Neural progenitor cell (in vitro differentiated cells): ENCODE data around the gene SLC10A7. TPM values are rescaled to one million over a fixed set of nuclear protein-coding genes. Genes with fewer than 3 reads are reported as not detected.

Experiments used
- DNase-seq: peaks from one replicate; pipeline ENCODE4 v3.0.0-alpha.2; 2016; ENCODE audit warnings: low spot score
- H2AFZ ChIP-seq: fragments of 200-600 bp; sonication (generic); replicated peaks from 2 replicates; pipeline ENCODE4 v1.6.1; 2016; ENCODE audit warnings: antibody characterized with exemption
- H3F3A ChIP-seq: fragments of 200-600 bp; sonication (generic); 2 replicates; pipeline ENCODE4 v1.6.1; 2016; ENCODE audit warnings: antibody characterized with exemption, low read depth
- H3K27ac ChIP-seq: fragments of 200-600 bp; sonication (generic); 2 replicates; pipeline ENCODE4 v1.5.1; 2016; ENCODE audit warnings: mild to moderate bottlenecking
- H3K27me3 ChIP-seq: fragments of 200-600 bp; sonication (generic); 2 replicates; pipeline ENCODE4 v1.6.1; 2016; ENCODE audit warnings: mild to moderate bottlenecking, moderate library complexity
- H3K36me3 ChIP-seq: fragments of 200-600 bp; sonication (generic); 2 replicates; pipeline ENCODE4 v1.5.1; 2016
- H3K4me1 ChIP-seq: fragments of 200-600 bp; sonication (generic); 2 replicates; pipeline ENCODE4 v1.6.1; 2016; ENCODE audit warnings: mixed run types
- H3K4me2 ChIP-seq: fragments of 200-600 bp; sonication (generic); 2 replicates; pipeline ENCODE4 v1.6.1; 2016
- H3K4me3 ChIP-seq: fragments of 200-600 bp; sonication (generic); 2 replicates; pipeline ENCODE4 v1.5.1; 2016
- H3K79me2 ChIP-seq: fragments of 200-600 bp; sonication (generic); 2 replicates; pipeline ENCODE4 v1.6.1; 2016; ENCODE audit warnings: low read depth
- H3K9ac ChIP-seq: fragments of 200-600 bp; sonication (generic); 2 replicates; pipeline ENCODE4 v1.6.1; 2016
- H3K9me3 ChIP-seq: fragments of 200-600 bp; sonication (generic); 2 replicates; pipeline ENCODE4 v1.5.1; 2016; ENCODE audit warnings: low read depth
- H4K20me1 ChIP-seq: fragments of 200-600 bp; sonication (generic); 2 replicates; pipeline ENCODE4 v1.6.1; 2016; ENCODE audit warnings: low read depth
- H3K27ac Mint-ChIP-seq: 3 replicates; pipeline ENCODE4 v1.8.0; 2021; ENCODE audit warnings: mixed read lengths
- H3K27me3 Mint-ChIP-seq: 2 replicates; pipeline ENCODE4 v1.8.0; 2022; ENCODE audit warnings: low read depth, mild to moderate bottlenecking, inconsistent platforms, moderate library complexity, mixed read lengths; ENCODE audit not compliant: insufficient read depth
- H3K36me3 Mint-ChIP-seq: 3 replicates; pipeline ENCODE4 v1.8.0; 2021; ENCODE audit warnings: mixed read lengths
- H3K4me1 Mint-ChIP-seq: 3 replicates; pipeline ENCODE4 v1.8.0; 2021; ENCODE audit warnings: mixed read lengths
- H3K4me3 Mint-ChIP-seq: 3 replicates; pipeline ENCODE4 v1.8.0; 2021; ENCODE audit warnings: mild to moderate bottlenecking, moderate library complexity, mixed read lengths
- H3K9me3 Mint-ChIP-seq: 3 replicates; pipeline ENCODE4 v1.8.0; 2020; ENCODE audit warnings: mixed read lengths
- CTCF ChIP-seq: fragments of 200-600 bp; sonication (generic); IDR thresholded peaks from 2 replicates; pipeline ENCODE4 v1.5.1; 2017; ENCODE audit warnings: antibody characterized with exemption, mild to moderate bottlenecking
- EZH2 ChIP-seq: fragments of 200-600 bp; sonication (generic); IDR thresholded peaks from 2 replicates; pipeline ENCODE4 v1.6.1; 2017; ENCODE audit warnings: antibody characterized with exemption, mild to moderate bottlenecking, moderate library complexity
- EZH2phosphoT487 ChIP-seq: fragments of 200-600 bp; sonication (generic); IDR thresholded peaks from 2 replicates; pipeline ENCODE4 v1.6.1; 2017; ENCODE audit warnings: antibody characterized with exemption
- total RNA-seq: library from RNA; depleted of rRNA; stranded (reverse); fragments of >200 nt; gene quantifications from 2 replicates; pipeline ENCODE4 v1.2.3, GENCODE V29; 2015; ENCODE audit warnings: low replicate concordance

Gene SLC10A7
- total RNA-seq, 1 donor from 2014 or later: 9.9 TPM

- H3K36me3 ChIP-seq: no peaks in the 10 kb centered on the region
- H3K4me3 ChIP-seq: no peak overlapping the region
- no peaks in the 10 kb centered on the region for H3K9me3 ChIP-seq
- H3F3A ChIP-seq: no peaks in the 10 kb centered on the region
- peaks cover 6% of the 10 kb centered on the region for H3K4me1 Mint-ChIP-seq
- H3K27ac ChIP-seq: no peak overlapping the region
- H3K79me2 ChIP-seq: no peaks in the 10 kb centered on the region
- no peaks in the 10 kb centered on the region for H3K27me3 ChIP-seq
- no peaks in the 10 kb centered on the region for H4K20me1 ChIP-seq
- H2AFZ ChIP-seq: no peak overlapping the region
- no peaks in the 10 kb centered on the region for H3K36me3 Mint-ChIP-seq
- TF ChIP-seq EZH2 (no peak), CTCF (no peak), EZH2phosphoT487 (no peak)
- H3K9me3 Mint-ChIP-seq: no peaks in the 10 kb centered on the region
- H3K4me3 Mint-ChIP-seq: no peak overlapping the region
- no peaks in the 10 kb centered on the region for H3K4me1 ChIP-seq
- peaks cover 2% of the 10 kb centered on the region for H3K27me3 Mint-ChIP-seq
- no peak overlapping the region for H3K27ac Mint-ChIP-seq
- no peak for DNase-seq
- no peak overlapping the region for H3K9ac ChIP-seq
- no peak overlapping the region for H3K4me2 ChIP-seq
Measured at GRCh38 chr4:146261041-146261440, 260.7 kb downstream of the SLC10A7 start.

- Histone ChIP-seq H3K4me1 (no peaks in the 10 kb centered on the region), H3K79me2 (no peaks in the 10 kb centered on the region), H3K9ac (no peak overlapping the region), H3K27me3 (no peaks in the 10 kb centered on the region), H4K20me1 (no peaks in the 10 kb centered on the region), H3K9me3 (no peaks in the 10 kb centered on the region), H3K36me3 (no peaks in the 10 kb centered on the region), H3F3A (no peaks in the 10 kb centered on the region), H3K4me2 (no peak overlapping the region), H2AFZ (no peak overlapping the region), H3K4me3 (no peak overlapping the region), H3K27ac (no peak overlapping the region)
- H3K36me3 Mint-ChIP-seq: no peaks in the 10 kb centered on the region
- TF ChIP-seq EZH2: no peak
- no peak for TF ChIP-seq EZH2phosphoT487
- no peak for TF ChIP-seq CTCF
- no peaks in the 10 kb centered on the region for H3K9me3 Mint-ChIP-seq
- peaks cover 2% of the 10 kb centered on the region for H3K27me3 Mint-ChIP-seq
- peaks cover under 1% of the 10 kb centered on the region for H3K4me1 Mint-ChIP-seq
- DNase-seq: no peak
- no peak overlapping the region for H3K27ac Mint-ChIP-seq
- no peak overlapping the region for H3K4me3 Mint-ChIP-seq
Measured at GRCh38 chr4:146260521-146260920, 261.2 kb downstream of the SLC10A7 start.

- H3K27me3 Mint-ChIP-seq: no peaks in the 10 kb centered on the region
- H3K9me3 Mint-ChIP-seq: no peaks in the 10 kb centered on the region
- no peaks in the 10 kb centered on the region for H3K79me2 ChIP-seq
- H3K9me3 ChIP-seq: no peaks in the 10 kb centered on the region
- no peak overlapping the region for H3K27ac ChIP-seq
- no peak overlapping the region for H3K9ac ChIP-seq
- H3F3A ChIP-seq: no peaks in the 10 kb centered on the region
- no peak overlapping the region for H3K4me3 ChIP-seq
- no peak overlapping the region for H2AFZ ChIP-seq
- no peaks in the 10 kb centered on the region for H4K20me1 ChIP-seq
- H3K4me3 Mint-ChIP-seq: no peak overlapping the region
- H3K4me2 ChIP-seq: no peak overlapping the region
- no peaks in the 10 kb centered on the region for H3K27me3 ChIP-seq
- DNase-seq: no peak
- H3K4me1 ChIP-seq: no peaks in the 10 kb centered on the region
- TF ChIP-seq EZH2phosphoT487 (no peak), CTCF (no peak), EZH2 (no peak)
- H3K4me1 Mint-ChIP-seq: no peaks in the 10 kb centered on the region
- no peaks in the 10 kb centered on the region for H3K36me3 Mint-ChIP-seq
- H3K27ac Mint-ChIP-seq: no peak overlapping the region
- H3K36me3 ChIP-seq: no peaks in the 10 kb centered on the region
Measured at GRCh38 chr4:146257511-146257910, 264.2 kb downstream of the SLC10A7 start.

GRCh38 chr4:146256328-146256727, 265.4 kb downstream of the SLC10A7 start:
- Histone ChIP-seq H3K4me2 (no peak overlapping the region), H2AFZ (no peak overlapping the region), H3K27ac (no peak overlapping the region), H3K4me1 (no peaks in the 10 kb centered on the region), H3K36me3 (no peaks in the 10 kb centered on the region), H3K4me3 (no peak overlapping the region), H3K9me3 (no peaks in the 10 kb centered on the region), H3K9ac (no peak overlapping the region), H4K20me1 (no peaks in the 10 kb centered on the region), H3K79me2 (no peaks in the 10 kb centered on the region), H3F3A (no peaks in the 10 kb centered on the region), H3K27me3 (no peaks in the 10 kb centered on the region)
- no peak overlapping the region for H3K27ac Mint-ChIP-seq
- no peak for DNase-seq
- no peaks in the 10 kb centered on the region for H3K4me1 Mint-ChIP-seq
- no peaks in the 10 kb centered on the region for H3K27me3 Mint-ChIP-seq
- H3K36me3 Mint-ChIP-seq: no peaks in the 10 kb centered on the region
- no peak overlapping the region for H3K4me3 Mint-ChIP-seq
- H3K9me3 Mint-ChIP-seq: no peaks in the 10 kb centered on the region
- TF ChIP-seq EZH2phosphoT487 (no peak), EZH2 (no peak), CTCF (no peak)
